GM23338 (cell line): ENCODE measurements around the gene NGEF. TPM values are rescaled to one million over a fixed set of nuclear protein-coding genes. Genes with fewer than 3 reads are reported as not detected.

Experiments used
- ATAC-seq: fragments of 200-7000 bp; cut with Tn5 transposase; 3 replicates; pipeline ENCODE4 v1.9.1; 2020
- DNase-seq: peaks from one replicate; pipeline ENCODE4 v3.0.0-alpha.2; 2015; ENCODE audit warnings: low spot score
- H2AFZ ChIP-seq: fragments of 200-600 bp; sonication (generic); 2 replicates; pipeline ENCODE4 v1.8.0; 2016; ENCODE audit warnings: antibody characterized with exemption, mild to moderate bottlenecking, moderate library complexity
- H3F3A ChIP-seq: fragments of 200-600 bp; sonication (generic); replicated peaks from 2 replicates; pipeline ENCODE4 v1.8.0; 2017; ENCODE audit warnings: antibody characterized with exemption, mixed run types, low read depth
- H3K27ac ChIP-seq: fragments of 200-600 bp; sonication (generic); 2 replicates; pipeline ENCODE4 v1.6.1; 2016; ENCODE audit warnings: low read depth
- H3K27me3 ChIP-seq: fragments of 200-600 bp; sonication (generic); 2 replicates; pipeline ENCODE4 v1.8.0; 2016; ENCODE audit warnings: mild to moderate bottlenecking, mixed run types, moderate library complexity; ENCODE audit not compliant: insufficient read depth
- H3K36me3 ChIP-seq: fragments of 200-600 bp; sonication (generic); 2 replicates; pipeline ENCODE4 v1.8.0; 2016; ENCODE audit warnings: mild to moderate bottlenecking; ENCODE audit not compliant: insufficient read depth
- H3K4me1 ChIP-seq: fragments of 200-600 bp; sonication (generic); 2 replicates; pipeline ENCODE4 v1.8.0; 2016; ENCODE audit warnings: mild to moderate bottlenecking, moderate library complexity; ENCODE audit not compliant: insufficient read depth
- H3K4me2 ChIP-seq: fragments of 200-600 bp; sonication (generic); 2 replicates; pipeline ENCODE4 v1.7.1; 2017; ENCODE audit warnings: mixed run types
- H3K4me3 ChIP-seq: fragments of 200-600 bp; sonication (generic); 2 replicates; pipeline ENCODE4 v1.6.1; 2016; ENCODE audit warnings: mixed run types
- H3K79me2 ChIP-seq: fragments of 200-600 bp; sonication (generic); replicated peaks from 2 replicates; pipeline ENCODE4 v1.8.0; 2017; ENCODE audit warnings: mild to moderate bottlenecking; ENCODE audit not compliant: insufficient read depth
- H3K9me2 ChIP-seq: fragments of 200-600 bp; sonication (generic); 2 replicates; pipeline ENCODE4 v1.8.0; 2017; ENCODE audit not compliant: insufficient read depth
- H4K20me1 ChIP-seq: fragments of 200-600 bp; sonication (generic); replicated peaks from 2 replicates; pipeline ENCODE4 v1.8.0; 2017; ENCODE audit warnings: mild to moderate bottlenecking; ENCODE audit not compliant: insufficient read depth
- H3K27ac Mint-ChIP-seq: 2 replicates; pipeline ENCODE4 v1.8.0; 2020; ENCODE audit warnings: inconsistent platforms, mild to moderate bottlenecking, moderate library complexity, mixed read lengths
- H3K27me3 Mint-ChIP-seq: 3 replicates; pipeline ENCODE4 v1.8.0; 2022; ENCODE audit warnings: low read depth, mild to moderate bottlenecking, moderate library complexity, mixed read lengths, inconsistent platforms; ENCODE audit not compliant: insufficient read depth, poor library complexity
- H3K36me3 Mint-ChIP-seq: 3 replicates; pipeline ENCODE4 v1.8.0; 2021; ENCODE audit warnings: low read depth, mild to moderate bottlenecking, inconsistent platforms, moderate library complexity, mixed read lengths
- H3K4me1 Mint-ChIP-seq: 3 replicates; pipeline ENCODE4 v1.8.0; 2020; ENCODE audit warnings: mild to moderate bottlenecking, inconsistent platforms, mixed read lengths
- H3K4me3 Mint-ChIP-seq: 3 replicates; pipeline ENCODE4 v1.8.0; 2021; ENCODE audit warnings: moderate library complexity, mild to moderate bottlenecking, inconsistent platforms, mixed read lengths
- H3K9me3 Mint-ChIP-seq: 3 replicates; pipeline ENCODE4 v1.8.0; 2020; ENCODE audit warnings: moderate library complexity, mild to moderate bottlenecking, inconsistent platforms, mixed read lengths
- ETS1 ChIP-seq: IDR thresholded peaks from 2 replicates; pipeline ENCODE4 v1.6.1; 2016; ENCODE audit warnings: antibody characterized with exemption
- EZH2 ChIP-seq: fragments of 200-600 bp; sonication (generic); IDR thresholded peaks from one replicate; pipeline ENCODE4 v1.8.0; 2017; ENCODE audit warnings: antibody characterized with exemption, mild to moderate bottlenecking, low read depth; ENCODE audit not compliant: unreplicated experiment
- JUNB ChIP-seq: IDR thresholded peaks from one replicate; pipeline ENCODE4 v1.6.1; 2016; ENCODE audit warnings: antibody characterized with exemption; ENCODE audit not compliant: unreplicated experiment
- NANOG ChIP-seq: IDR thresholded peaks from 2 replicates; pipeline ENCODE4 v1.6.1; 2016; ENCODE audit warnings: antibody characterized with exemption, borderline replicate concordance
- POLR2AphosphoS5 ChIP-seq: IDR thresholded peaks from 2 replicates; pipeline ENCODE4 v1.6.1; 2016; ENCODE audit warnings: antibody characterized with exemption, low read depth
- STAT1 ChIP-seq: IDR thresholded peaks from one replicate; pipeline ENCODE4 v1.6.1; 2016; ENCODE audit warnings: antibody characterized with exemption; ENCODE audit not compliant: unreplicated experiment
- ZNF114 ChIP-seq: fragments of 250-450 bp; sonication (Bioruptor Pico); IDR thresholded peaks from 2 replicates; pipeline ENCODE4 v1.5.0; 2020; ENCODE audit warnings: mild to moderate bottlenecking, moderate library complexity
- ZNF331 ChIP-seq: fragments of 250-450 bp; sonication (Bioruptor Pico); IDR thresholded peaks from 2 replicates; pipeline ENCODE4 v1.5.0; 2020; ENCODE audit warnings: low read depth, mild to moderate bottlenecking, moderate library complexity
- ZNF462 ChIP-seq: fragments of 250-450 bp; sonication (Bioruptor Pico); IDR thresholded peaks from 2 replicates; pipeline ENCODE4 v1.5.0; 2020; ENCODE audit warnings: mild to moderate bottlenecking, moderate library complexity
- polyA plus RNA-seq: library from polyadenylated mRNA; unstranded; fragments of >200 nt; fragmentation: Nextera tagmentation; extraction: Ambion mirVana; gene quantifications from 2 replicates; pipeline ENCODE4 v1.2.1, GENCODE V29; 2016
- total RNA-seq: library from RNA; depleted of rRNA; stranded (reverse); fragments of >200 nt; shearing (Covaris generic); gene quantifications from 2 replicates; pipeline ENCODE4 v1.2.3, GENCODE V29; 2014
- TF ChIP-seq, protein P1 (sequence below), 2 experiments: fragments of 200-600 bp in 1 of 2; sonication (generic) in 1 of 2; conservative IDR thresholded peaks; 2 replicates each; pipeline versions ENCODE4 v1.5.1 to v1.6.1; 2016 to 2017; ENCODE audit warnings: antibody characterized with exemption in 2 of 2, low read depth in 2 of 2, mild to moderate bottlenecking in 2 of 2, moderate library complexity in 1 of 2

Gene NGEF
- total and polyA plus RNA-seq, 2 experiments from 2014 or later: 1.8 to 5.4 TPM

DNA sequence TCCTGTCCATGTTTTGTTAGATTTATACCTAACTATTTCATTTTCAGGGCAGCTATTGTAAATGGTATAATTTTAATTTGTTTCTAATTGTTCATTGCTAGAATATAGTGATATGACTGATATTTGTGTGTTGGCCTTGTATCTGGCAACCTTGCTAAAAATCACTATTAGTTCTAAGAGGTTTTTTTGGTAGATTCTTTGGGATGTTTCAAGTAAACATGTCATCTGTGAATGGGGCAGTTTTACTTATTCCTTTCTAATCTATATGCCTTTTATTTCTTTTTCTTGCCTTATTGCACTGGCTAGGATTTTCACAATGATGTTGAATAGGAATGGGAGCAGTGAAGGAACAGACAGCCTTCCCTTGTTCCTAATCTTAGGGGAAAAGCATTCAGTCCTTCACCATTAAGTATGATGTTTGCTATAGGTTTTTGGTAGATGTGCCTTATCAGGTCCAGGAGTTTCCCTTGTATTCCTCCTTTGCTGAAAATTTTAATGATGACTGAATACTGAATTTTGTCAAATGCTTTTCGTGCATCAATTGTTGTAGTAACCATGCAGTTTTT lies 101.3 kb downstream of the NGEF start (continued):
- no peak for TF ChIP-seq POLR2AphosphoS5
- no peak for TF ChIP-seq ZNF331 (CRISPR knock-in tag)
- no peak for TF ChIP-seq JUNB
- TF ChIP-seq, protein P1, sequence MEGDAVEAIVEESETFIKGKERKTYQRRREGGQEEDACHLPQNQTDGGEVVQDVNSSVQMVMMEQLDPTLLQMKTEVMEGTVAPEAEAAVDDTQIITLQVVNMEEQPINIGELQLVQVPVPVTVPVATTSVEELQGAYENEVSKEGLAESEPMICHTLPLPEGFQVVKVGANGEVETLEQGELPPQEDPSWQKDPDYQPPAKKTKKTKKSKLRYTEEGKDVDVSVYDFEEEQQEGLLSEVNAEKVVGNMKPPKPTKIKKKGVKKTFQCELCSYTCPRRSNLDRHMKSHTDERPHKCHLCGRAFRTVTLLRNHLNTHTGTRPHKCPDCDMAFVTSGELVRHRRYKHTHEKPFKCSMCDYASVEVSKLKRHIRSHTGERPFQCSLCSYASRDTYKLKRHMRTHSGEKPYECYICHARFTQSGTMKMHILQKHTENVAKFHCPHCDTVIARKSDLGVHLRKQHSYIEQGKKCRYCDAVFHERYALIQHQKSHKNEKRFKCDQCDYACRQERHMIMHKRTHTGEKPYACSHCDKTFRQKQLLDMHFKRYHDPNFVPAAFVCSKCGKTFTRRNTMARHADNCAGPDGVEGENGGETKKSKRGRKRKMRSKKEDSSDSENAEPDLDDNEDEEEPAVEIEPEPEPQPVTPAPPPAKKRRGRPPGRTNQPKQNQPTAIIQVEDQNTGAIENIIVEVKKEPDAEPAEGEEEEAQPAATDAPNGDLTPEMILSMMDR (conservative IDR thresholded peaks at IDR 0.05; ENCODE audit: low read depth in 2 of 2): no peak

- Histone ChIP-seq H3K4me1 (no peaks in the 10 kb centered on the region), H3K27me3 (no peaks in the 10 kb centered on the region), H3K27ac (no peak overlapping the region), H4K20me1 (no peaks in the 10 kb centered on the region), H3F3A (no peaks in the 10 kb centered on the region), H3K4me2 (no peak overlapping the region), H3K79me2 (no peaks in the 10 kb centered on the region), H2AFZ (no peak overlapping the region), H3K36me3 (0 out of 2 replicates have a peak, but pooled peaks cover 6% of the 10 kb centered on the region), H3K9me2 (no peaks in the 10 kb centered on the region), H3K4me3 (no peak overlapping the region)
- H3K9me3 Mint-ChIP-seq: peaks cover 30% of the 10 kb centered on the region
- H3K27me3 Mint-ChIP-seq: peaks cover 6% of the 10 kb centered on the region
- no peaks in the 10 kb centered on the region for H3K4me1 Mint-ChIP-seq
- peaks cover 16% of the 10 kb centered on the region for H3K36me3 Mint-ChIP-seq
- H3K4me3 Mint-ChIP-seq: no peak overlapping the region
- no peak for DNase-seq
- TF ChIP-seq ZNF114 (CRISPR knock-in tag) (no peak), ETS1 (no peak), POLR2AphosphoS5 (no peak), NANOG (no peak), ZNF331 (CRISPR knock-in tag) (no peak), STAT1 (no peak), ZNF462 (CRISPR knock-in tag) (no peak), JUNB (no peak), EZH2 (no peak)
- TF ChIP-seq, protein P1 (conservative IDR thresholded peaks at IDR 0.05; ENCODE audit: low read depth in 2 of 2): no peak
- ATAC-seq: no peak
- no peak overlapping the region for H3K27ac Mint-ChIP-seq
Observed at GRCh38 chr2:232910376-232910775, 102.7 kb downstream of the NGEF start.
